OCI-LY1 (cell line): ENCODE measurements around the gene PTPN2.
A peak's percentile ranks its signal among the peaks of the same experiment; 100 is the strongest.

Experiments
- H2AFZ ChIP-seq: fragments of 200-600 bp; sonication (generic), shearing (Covaris generic); 2 replicates; pipeline ENCODE4 v1.6.0; 2014; ENCODE audit warnings: antibody characterized with exemption, mild to moderate bottlenecking, low read length
- H3F3A ChIP-seq: fragments of 200-600 bp; sonication (generic), shearing (Covaris generic); 2 replicates; pipeline ENCODE4 v1.6.0; 2014; ENCODE audit warnings: mild to moderate bottlenecking, antibody characterized with exemption, low read length, moderate library complexity; ENCODE audit not compliant: insufficient read depth
- H3K27ac ChIP-seq: fragments of 200-600 bp; sonication (generic); 2 replicates; pipeline ENCODE4 v1.5.1; 2014; ENCODE audit warnings: low read length, mixed run types, mild to moderate bottlenecking, low read depth; ENCODE audit not compliant: poor library complexity, severe bottlenecking
- H3K27me3 ChIP-seq: fragments of 200-600 bp; sonication (generic); 2 replicates; pipeline ENCODE4 v1.6.0; 2014; ENCODE audit warnings: antibody characterized with exemption, mild to moderate bottlenecking, low read length, moderate library complexity; ENCODE audit not compliant: insufficient read depth
- H3K36me3 ChIP-seq: fragments of 200-600 bp; sonication (generic); 2 replicates; pipeline ENCODE4 v1.6.1; 2014; ENCODE audit warnings: mild to moderate bottlenecking, antibody characterized with exemption, low read length, moderate library complexity, mixed read lengths; ENCODE audit not compliant: insufficient read depth
- H3K4me1 ChIP-seq: fragments of 200-600 bp; sonication (generic); 2 replicates; pipeline ENCODE4 v1.5.1; 2014; ENCODE audit warnings: mild to moderate bottlenecking, low read length, moderate library complexity; ENCODE audit not compliant: insufficient read depth, severe bottlenecking
- H3K4me2 ChIP-seq: fragments of 200-600 bp; sonication (generic), shearing (Covaris generic); 2 replicates; pipeline ENCODE4 v1.6.1; 2014; ENCODE audit warnings: low read length
- H3K4me3 ChIP-seq: fragments of 200-600 bp; sonication (generic); 2 replicates; pipeline ENCODE4 v1.5.1; 2014; ENCODE audit warnings: low read length, low read depth, mild to moderate bottlenecking, mixed read lengths; ENCODE audit not compliant: poor library complexity, severe bottlenecking
- H3K79me2 ChIP-seq: fragments of 200-600 bp; shearing (Covaris generic); 2 replicates; pipeline ENCODE4 v1.6.1; 2016; ENCODE audit warnings: mixed run types, low read length, mixed read lengths; ENCODE audit not compliant: insufficient read depth
- H3K9ac ChIP-seq: fragments of 200-600 bp; sonication (generic), shearing (Covaris generic); 2 replicates; pipeline ENCODE4 v1.6.1; 2014; ENCODE audit warnings: mild to moderate bottlenecking, low read length, mixed read lengths
- H3K9me2 ChIP-seq: fragments of 200-600 bp; sonication (generic), shearing (Covaris generic); 2 replicates; pipeline ENCODE4 v1.6.1; 2014; ENCODE audit warnings: low read depth, mild to moderate bottlenecking, low read length, mixed read lengths
- H3K9me3 ChIP-seq: fragments of 200-600 bp; shearing (Covaris generic); 2 replicates; pipeline ENCODE4 v1.6.1; 2014; ENCODE audit warnings: low read length, mixed read lengths
- H4K20me1 ChIP-seq: fragments of 200-600 bp; sonication (generic), shearing (Covaris generic); 2 replicates; pipeline ENCODE4 v1.6.0; 2016; ENCODE audit warnings: mild to moderate bottlenecking, low read length; ENCODE audit not compliant: insufficient read depth
- EZH2 ChIP-seq: fragments of 200-600 bp; sonication (generic), shearing (Covaris generic); IDR thresholded peaks from 2 replicates; pipeline ENCODE4 v1.8.0; 2017; ENCODE audit warnings: borderline replicate concordance, mixed run types, mild to moderate bottlenecking, antibody characterized with exemption, low read length, moderate library complexity, mixed read lengths
- TF ChIP-seq, protein P1 (sequence below): fragments of 200-600 bp; sonication (generic), shearing (Covaris generic); IDR thresholded peaks from 2 replicates; pipeline ENCODE4 v1.5.1; 2017; ENCODE audit warnings: mild to moderate bottlenecking, antibody characterized with exemption, low read length, moderate library complexity, mixed read lengths

The PTPN2 gene

DNA sequence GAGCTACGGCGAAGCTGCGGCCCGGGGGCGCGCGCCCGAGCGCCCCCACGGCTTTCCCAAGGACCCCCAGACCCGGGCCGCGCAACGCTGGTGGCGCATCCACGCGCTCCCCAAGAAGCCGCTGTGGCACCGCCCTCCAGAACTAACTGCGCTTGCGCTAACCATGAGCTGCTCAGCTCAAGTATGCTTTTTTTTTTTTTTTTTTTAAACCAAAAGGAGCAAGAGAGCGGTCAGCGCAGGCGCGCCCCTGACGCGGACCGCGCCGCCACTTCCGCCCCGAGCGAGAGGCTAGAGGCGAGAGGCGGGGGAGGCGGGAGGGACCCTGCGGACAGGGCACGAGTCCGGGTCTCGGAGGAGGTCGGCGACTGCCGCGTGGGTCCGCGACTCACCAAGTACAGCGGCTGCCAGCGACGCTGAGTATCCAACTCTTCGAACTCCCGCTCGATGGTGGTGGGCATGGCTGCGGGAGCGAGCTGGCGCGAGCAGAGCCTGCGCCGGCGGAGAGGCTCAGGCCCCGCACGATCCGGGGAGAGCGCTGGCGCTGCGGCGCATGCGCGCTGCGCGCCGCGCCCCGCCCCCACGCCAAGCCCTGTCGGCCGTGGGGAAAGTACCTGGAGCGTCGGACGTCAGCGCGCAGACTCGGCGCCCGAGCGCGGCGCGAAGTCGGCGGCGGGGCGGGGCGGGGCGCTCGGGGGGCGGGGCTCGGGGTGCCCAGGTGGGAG, at the start of gene PTPN2:
PTPN2 (minus strand) TSS at position 554 of the 722 bp plus-strand sequence; CDS start at position 458, 96 bp downstream.
- Histone ChIP-seq H3K9me2 (no peaks in the 10 kb centered on the region), H3K4me2 (peak within 1 kb of the TSS; percentile 94), H3K9ac (peak within 1 kb of the TSS; percentile 83), H4K20me1 (no peaks in the 10 kb centered on the region), H3F3A (no peaks in the 10 kb centered on the region; the same call in 1 of the 2 replicates), H2AFZ (peak within 1 kb of the TSS; percentile 31; the same call in 1 of the 2 replicates), H3K4me3 (peak within 1 kb of the TSS; percentile 83), H3K9me3 (no peaks in the 10 kb centered on the region), H3K27me3 (no peaks in the 10 kb centered on the region), H3K79me2 (peaks cover 32% of the 10 kb centered on the region), H3K36me3 (no peaks in the 10 kb centered on the region), H3K4me1 (peaks cover 56% of the 10 kb centered on the region), H3K27ac (peak within 1 kb of the TSS; percentile 81)
- TF ChIP-seq EZH2, result no peak
- TF ChIP-seq, protein P1, sequence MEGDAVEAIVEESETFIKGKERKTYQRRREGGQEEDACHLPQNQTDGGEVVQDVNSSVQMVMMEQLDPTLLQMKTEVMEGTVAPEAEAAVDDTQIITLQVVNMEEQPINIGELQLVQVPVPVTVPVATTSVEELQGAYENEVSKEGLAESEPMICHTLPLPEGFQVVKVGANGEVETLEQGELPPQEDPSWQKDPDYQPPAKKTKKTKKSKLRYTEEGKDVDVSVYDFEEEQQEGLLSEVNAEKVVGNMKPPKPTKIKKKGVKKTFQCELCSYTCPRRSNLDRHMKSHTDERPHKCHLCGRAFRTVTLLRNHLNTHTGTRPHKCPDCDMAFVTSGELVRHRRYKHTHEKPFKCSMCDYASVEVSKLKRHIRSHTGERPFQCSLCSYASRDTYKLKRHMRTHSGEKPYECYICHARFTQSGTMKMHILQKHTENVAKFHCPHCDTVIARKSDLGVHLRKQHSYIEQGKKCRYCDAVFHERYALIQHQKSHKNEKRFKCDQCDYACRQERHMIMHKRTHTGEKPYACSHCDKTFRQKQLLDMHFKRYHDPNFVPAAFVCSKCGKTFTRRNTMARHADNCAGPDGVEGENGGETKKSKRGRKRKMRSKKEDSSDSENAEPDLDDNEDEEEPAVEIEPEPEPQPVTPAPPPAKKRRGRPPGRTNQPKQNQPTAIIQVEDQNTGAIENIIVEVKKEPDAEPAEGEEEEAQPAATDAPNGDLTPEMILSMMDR, result no peak

- H3K4me1 ChIP-seq, result no peaks in the 10 kb centered on the region
- no peaks in the 10 kb centered on the region for H3K79me2 ChIP-seq
- H3K27ac ChIP-seq, result no peak overlapping the region
Measured at GRCh38 chr18:12933327-12933726, 49.3 kb upstream of the PTPN2 start.

DNA sequence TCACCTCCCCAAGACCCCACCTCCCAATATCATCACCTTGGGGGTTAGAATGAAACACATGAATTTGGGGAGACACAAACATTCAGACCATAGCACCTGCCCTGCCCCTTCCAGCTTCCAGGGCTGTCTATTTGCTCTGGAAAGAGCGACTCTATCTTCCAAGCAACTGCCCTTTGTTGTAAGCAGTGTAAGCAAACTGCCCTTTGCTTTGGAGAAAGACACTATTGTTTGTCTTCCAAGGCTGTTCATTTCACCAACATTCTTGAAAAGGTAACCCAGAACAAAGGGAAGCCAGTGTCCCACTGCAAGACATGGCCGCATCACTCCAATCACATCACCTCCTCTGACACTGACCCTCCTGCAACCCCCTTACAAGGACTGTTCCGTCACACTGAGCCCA, 46.9 kb upstream of the PTPN2 start:
- no peaks in the 10 kb centered on the region for H3K36me3 ChIP-seq
- no peaks in the 10 kb centered on the region for H3K27me3 ChIP-seq
- no peaks in the 10 kb centered on the region for H3K9me2 ChIP-seq
- H3K4me1 ChIP-seq, result no peaks in the 10 kb centered on the region
- H3F3A ChIP-seq, result no peaks in the 10 kb centered on the region
- no peak overlapping the region for H2AFZ ChIP-seq
- H3K9me3 ChIP-seq, result no peaks in the 10 kb centered on the region
- no peaks in the 10 kb centered on the region for H4K20me1 ChIP-seq
- H3K4me2 ChIP-seq, result no peak overlapping the region
- no peak overlapping the region for H3K27ac ChIP-seq
- no peak overlapping the region for H3K4me3 ChIP-seq
- TF ChIP-seq, protein P1, result no peak
- no peak for TF ChIP-seq EZH2
- H3K79me2 ChIP-seq, result no peaks in the 10 kb centered on the region
- no peak overlapping the region for H3K9ac ChIP-seq

More at GRCh38 chr18:12933327-12933726, 49.3 kb upstream of the PTPN2 start:
- no peak overlapping the region for H3K4me3 ChIP-seq
- no peak overlapping the region for H3K9ac ChIP-seq
- no peak overlapping the region for H3K4me2 ChIP-seq
- no peaks in the 10 kb centered on the region for H3K9me3 ChIP-seq
- H4K20me1 ChIP-seq, result no peaks in the 10 kb centered on the region
- no peak overlapping the region for H2AFZ ChIP-seq
- H3K9me2 ChIP-seq, result no peaks in the 10 kb centered on the region
- TF ChIP-seq, protein P1, result no peak
- TF ChIP-seq EZH2, result no peak
- H3K27me3 ChIP-seq, result no peaks in the 10 kb centered on the region
- H3K36me3 ChIP-seq, result no peaks in the 10 kb centered on the region
- H3F3A ChIP-seq, result no peaks in the 10 kb centered on the region
